Stimulated activated CD8-positive, alpha-beta memory T cell treated with anti-CD3 and anti-CD28 coated beads, Interleukin-4, amount 100 ng/mL, for 48 hours (primary cell): Measurements from ENCODE around the gene CFAP299.
"Not testable (repeated sequence)": the region's sequence is repeated elsewhere in the genome, so short reads cannot be mapped to it uniquely, and the experiment has no call there.

Source experiments
- DNase-seq: peaks from one replicate; pipeline ENCODE4 v3.0.0-alpha.2; 2020

The CFAP299 gene

DNA sequence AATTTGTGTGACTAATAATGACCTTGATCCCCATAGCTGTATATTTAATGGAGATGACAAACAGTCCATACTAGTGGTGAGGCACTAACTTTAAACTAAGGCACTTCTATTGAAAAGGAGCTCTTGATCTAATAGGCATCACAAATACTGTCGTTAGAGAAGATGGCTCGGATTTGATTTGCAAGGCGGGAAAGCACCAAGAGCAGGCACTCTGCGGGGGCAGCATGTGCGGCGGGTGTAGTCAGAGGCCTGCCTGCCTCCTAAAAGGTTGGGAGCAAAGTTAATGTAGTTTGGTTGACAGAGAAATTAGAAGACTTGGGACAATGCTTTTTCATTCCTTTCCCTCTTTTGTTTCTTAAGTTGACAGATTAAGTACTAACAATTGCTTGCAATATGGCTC is 278.8 kb downstream of the CFAP299 start:
- no peak for DNase-seq

DNA sequence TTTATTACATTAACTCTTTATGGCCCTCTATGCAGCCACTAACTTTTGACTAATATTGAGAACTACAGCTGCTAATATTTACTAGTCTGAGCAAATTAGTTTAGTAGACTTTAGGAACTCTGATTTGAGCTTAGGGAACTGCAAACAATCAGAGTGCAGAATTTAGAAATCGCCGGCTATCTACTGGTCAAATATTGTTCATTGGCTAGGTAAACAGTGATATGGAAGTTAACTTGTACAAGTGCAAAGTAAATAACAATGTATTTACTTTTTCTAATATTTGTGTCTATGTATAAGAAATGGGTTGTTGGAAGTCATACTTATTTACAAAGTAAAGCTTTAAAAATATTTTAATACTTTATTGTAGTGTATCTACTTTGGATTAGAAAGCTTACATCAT is 279.6 kb downstream of the CFAP299 start:
- DNase-seq = no peak

DNA sequence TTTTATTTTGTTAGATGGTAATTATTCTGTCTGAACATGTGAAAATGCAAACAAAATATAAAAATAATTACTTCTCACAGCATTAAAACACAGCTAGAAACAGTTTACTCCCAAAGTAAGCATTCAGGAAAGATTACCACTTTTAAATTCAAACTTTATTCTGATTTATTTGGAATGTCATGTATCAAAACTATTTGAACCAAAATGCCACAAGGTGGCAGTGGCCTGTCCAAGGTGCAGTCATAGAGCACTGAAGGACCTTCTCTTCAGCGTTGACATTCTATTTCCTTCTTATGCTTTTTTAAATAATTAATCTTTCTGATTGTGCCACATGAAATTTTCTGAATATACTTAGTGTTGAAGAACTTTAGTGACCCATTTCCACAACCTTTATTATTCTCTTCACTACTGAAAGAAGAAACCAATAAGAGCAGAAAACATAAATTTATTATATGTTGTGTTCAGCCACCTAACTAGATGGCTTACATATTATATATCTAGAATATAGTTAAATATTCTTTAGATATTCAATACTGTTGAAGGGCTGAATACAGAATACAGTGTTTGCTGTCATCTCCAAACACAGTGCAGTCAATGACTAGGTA is 283.6 kb downstream of the CFAP299 start:
- DNase-seq = no peak

DNA sequence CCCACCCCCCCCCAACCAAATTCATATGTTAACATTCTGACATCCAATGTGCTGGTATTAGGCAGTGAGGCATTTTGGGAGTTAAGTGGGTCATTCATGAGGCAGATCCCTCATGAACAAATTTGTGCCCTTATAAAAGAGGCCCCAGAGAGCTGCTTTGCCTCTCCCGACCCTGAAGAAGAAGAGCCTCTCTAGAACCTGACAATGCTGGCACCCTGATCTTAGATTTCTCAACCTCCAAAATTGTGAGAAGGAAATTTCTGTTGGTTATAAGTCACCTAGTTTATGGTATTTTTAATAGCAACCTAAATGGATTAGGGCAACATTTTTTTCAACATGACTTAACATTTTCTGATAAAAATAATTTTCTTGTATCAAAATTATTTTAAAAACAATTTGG is 296.3 kb downstream of the CFAP299 start:
- no peak for DNase-seq

DNA sequence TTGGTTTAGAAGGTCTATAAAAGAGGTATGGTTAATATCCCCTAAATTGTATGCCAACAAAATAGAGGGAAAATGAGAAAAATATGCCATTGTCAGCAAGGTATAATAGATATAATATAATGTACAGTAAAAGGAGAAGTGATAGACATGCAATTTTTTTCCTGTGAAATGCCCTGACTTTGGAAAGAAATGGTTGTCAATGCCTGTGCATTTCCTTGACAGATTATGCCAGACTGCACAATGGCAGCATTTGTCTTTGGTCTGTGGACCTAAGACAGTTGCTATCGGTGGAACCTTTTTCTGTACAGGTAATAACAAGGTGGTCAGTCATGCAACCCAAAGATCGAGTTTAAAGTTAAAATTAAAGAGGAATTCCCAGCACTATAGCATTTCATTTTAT is 301.7 kb downstream of the CFAP299 start:
- no peak for DNase-seq

DNA sequence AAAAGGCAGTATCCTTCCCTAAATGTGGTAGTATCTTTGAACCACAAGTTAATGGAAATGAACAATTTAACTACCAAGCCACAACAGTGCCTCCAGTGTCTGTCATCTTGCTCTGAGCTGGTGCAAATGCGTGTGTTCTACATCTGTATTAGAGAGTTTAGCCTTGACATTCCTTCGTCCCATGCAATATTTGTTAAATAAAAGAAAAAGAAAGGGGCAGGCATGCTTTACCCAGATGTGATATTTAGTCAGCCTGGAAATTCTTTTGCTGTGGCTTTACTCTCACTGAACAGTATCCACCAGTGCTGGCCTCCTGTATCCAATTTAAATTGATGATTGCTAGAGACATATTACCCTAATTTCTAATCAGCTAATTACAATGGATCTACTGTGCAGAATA is 310.5 kb downstream of the CFAP299 start:
- no peak for DNase-seq

DNA sequence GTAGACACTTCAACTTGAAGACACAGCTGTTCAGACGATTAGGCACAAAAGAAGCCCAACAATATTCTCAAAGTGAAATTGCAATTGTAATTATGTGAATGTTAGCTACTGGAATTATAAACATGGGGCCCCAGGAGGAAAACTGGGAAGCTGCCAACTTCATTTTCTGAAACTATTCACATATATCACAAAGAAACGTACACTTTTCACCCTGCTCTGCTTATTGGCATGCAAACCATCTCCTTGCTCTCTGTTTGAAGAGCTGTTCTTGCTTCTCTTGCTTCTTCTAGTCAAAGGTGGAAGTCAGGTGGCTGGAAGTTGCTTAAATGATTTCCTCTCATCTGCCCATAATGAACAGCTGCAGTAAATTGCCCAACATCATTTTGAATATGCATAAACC is 320.1 kb downstream of the CFAP299 start:
- no peak for DNase-seq

DNA sequence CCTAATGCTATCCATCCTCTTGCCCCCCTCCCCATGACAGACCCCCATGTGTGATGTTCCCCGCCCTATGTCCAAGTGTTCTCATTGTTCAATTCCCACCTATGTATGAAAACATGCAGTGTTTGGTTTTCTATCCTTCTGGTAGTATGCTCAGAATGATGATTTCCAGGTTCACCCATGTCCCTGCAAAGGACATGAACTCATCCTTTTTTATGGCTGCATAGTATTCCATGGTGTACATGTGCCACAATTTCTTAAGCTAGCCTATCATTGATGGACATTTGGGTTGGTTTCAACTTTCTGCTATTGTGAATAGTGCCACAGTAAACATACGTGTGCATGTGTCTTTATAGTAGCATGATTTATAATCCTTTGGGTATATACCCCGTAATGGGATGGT is 334.6 kb downstream of the CFAP299 start:
- DNase-seq = not testable (repeated sequence)

DNA sequence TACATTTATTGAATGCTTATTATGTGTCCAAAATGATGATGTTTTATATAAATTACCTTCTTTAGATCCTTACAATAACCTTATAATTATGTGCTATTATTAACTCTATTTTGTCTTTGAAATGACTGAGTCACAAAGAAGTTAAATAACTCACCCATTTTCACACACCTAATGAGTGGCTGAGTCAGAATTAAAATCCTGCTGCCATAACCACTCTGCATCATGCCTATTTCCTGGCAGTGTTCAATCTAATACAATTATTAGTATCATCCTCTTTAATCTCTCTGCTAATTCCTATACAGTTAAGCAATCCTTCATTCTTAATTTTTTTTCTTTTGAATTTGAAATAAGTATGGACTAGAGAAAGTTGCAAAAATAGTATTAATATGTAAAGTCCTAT is 342.9 kb downstream of the CFAP299 start:
- no peak for DNase-seq

DNA sequence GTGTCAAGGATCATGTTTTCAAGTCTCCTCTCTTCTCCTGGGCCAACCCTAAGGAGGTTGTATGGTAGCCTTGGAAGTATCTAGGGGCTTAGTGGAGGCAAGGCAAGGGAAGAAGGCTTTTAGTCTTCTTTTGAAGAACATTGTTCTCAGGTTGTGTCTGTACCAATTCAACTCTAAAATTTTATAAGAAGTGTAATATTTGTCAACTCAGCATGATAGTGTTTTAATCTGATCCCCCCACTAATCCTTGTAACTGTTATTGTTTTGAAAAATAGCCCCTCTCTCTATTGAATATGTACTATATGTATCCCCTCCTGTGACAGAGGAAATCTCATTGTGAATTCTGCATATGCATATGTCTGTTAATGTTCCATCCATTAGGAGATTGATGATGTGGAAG is 345.4 kb downstream of the CFAP299 start:
- no peak for DNase-seq

DNA sequence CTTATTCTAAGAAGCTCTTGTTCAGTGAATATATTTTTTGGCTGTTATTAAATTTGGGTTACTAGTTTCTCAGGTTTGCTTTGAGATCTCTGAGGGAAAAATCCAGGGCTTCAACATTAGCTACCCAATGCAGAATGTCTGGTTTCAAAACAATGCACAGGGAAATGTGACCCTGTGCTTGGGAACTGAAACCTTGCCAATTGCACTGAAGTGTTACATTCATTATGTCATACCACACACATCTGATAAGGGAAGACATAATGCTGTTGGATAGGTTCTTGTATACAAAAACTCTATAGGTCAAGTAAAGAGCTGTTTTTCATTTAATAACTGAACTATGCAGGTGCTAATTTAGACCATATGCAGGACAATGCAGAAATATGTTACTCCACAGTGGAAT is 349.7 kb downstream of the CFAP299 start:
- no peak for DNase-seq

DNA sequence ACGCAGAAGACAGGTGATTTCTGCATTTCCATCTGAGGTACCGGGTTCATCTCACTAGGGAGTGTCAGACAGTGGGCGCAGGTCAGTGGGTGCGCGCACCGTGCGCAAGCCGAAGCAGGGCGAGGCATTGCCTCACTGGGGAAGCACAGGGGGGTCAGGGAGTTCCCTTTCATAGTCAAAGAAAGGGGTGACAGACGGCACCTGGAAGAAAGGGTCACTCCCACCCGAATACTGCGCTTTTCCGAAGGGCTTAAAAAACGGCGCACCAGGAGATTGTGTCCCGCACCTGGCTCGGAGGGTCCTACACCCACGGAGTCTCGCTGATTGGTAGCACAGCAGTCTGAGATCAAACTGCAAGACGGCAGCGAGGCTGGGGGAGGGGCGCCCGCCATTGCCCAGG is 352.2 kb downstream of the CFAP299 start:
- DNase-seq = not testable (repeated sequence)

DNA sequence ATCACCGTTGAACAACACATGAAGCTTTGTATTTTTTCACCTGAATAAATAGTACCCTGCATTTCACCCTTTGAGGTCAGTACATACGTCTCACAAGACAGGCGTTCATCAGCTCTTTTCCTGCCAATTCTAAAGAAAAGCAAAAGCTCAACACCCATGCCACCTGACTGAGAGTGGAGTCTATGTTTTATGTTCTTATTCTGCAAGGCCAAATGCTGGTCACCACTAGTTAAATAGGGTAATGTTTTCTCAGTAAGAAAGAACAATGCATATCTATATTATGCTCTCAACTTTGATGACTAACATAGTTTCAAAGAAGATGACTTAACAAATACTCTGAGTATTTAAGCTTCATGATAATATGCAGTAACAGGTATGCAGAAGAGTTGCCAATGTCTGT is 358.6 kb downstream of the CFAP299 start:
- no peak for DNase-seq

DNA sequence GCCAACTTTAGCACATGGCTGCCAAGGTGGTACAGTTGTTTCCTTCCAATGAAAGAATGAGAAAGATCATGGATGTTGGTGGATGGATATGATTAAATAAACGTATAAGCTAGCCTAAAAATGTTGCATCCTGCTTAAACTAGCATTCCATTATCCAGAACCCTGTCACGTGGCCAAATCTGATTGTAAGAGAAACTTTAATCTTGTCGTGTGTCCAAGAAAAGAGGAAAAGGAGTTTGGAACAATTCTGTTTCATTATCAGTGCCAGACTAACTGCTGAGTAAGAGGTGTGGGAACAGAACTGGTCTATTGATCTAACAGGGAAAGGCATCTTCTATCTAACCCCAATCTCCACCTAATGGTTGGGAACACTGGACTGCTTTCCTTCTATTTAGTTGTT is 369.8 kb downstream of the CFAP299 start:
- DNase-seq = no peak

DNA sequence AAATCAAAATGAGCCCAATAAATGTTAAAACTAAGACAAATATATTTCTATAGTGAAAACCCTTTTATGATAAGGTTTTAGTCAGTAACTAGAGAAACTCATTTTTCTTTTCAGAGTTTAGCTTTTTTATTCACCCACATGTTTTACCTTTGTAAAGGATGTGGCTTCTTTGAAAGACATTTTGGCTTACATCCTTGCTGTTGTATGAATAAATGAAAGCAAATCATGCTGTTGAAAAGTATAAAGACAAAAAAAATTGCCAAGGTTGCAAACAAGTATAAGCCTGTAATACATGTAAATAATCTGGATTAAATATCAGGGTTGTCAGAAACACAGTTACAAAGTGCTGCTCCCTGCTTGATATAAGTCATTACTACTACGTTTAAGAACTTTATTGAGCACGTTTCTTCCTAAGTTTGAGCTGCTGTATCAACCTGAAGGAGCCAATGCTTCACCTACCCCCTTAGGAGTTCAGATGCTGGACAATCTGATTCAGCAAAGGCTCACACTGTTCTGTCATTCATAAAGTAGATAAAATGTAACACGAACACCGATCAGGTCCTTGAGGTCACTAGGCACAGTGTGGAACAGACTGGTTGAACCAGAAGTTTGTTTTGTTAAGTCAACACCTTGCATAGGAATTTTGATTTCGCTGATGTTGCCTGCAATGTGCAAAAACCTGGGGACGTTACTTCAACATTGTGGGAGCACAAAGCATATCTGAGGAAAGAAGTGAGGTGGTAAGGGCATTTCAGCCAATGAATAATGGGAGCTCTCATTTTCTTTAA is 373.7 kb downstream of the CFAP299 start:
- no peak for DNase-seq

DNA sequence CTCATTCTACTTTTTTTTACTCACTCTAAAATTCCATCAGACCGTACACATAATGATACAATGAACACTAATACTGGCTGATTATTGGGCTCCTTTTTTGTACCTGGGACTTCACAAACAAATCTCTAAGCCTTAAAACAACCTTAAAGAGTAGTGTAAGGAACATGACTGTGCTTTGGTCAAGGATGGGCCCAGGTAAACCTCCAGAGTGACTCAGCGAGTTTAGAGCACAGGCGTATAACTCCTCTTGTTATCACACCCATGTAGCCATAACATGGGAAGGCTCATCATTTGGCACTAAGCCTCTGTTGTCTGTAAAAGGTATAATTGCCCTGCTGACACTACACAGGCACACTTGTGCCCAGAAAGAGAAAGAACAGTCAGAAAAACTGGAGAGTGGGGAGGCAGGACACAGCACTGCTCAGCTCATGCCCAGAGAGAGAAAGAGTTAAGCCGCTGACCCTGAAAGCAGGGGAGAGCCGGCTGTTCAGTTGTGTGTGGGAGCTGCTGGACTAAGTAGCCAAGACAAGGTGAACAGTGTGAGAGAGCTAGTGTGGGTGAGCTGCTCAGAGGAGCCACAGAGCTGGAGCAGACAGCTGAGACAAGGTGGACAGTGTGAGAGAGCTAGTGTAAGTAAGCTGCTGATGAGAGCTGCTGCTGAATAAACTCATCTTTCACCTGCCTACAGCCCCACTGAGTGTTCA is 375.4 kb downstream of the CFAP299 start:
- no peak for DNase-seq

DNA sequence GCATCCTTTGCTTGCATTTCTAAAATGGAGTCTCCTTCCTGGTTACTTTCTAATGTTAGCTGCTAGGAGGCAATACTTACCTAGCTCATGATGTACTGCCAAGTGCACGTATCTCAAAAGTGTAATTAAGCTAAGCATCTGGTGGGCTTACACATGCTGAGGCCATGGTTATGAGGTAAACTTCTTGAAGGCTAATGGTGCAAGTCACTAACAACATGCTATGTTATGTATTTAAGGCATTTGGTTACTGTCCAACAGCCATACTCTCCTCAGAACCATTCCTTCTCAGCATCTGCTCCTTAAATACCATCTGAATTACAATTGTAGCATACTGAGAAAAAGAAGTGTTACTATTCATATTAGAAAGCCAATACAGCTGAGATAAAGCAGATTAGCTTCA is 376.4 kb downstream of the CFAP299 start:
- no peak for DNase-seq

DNA sequence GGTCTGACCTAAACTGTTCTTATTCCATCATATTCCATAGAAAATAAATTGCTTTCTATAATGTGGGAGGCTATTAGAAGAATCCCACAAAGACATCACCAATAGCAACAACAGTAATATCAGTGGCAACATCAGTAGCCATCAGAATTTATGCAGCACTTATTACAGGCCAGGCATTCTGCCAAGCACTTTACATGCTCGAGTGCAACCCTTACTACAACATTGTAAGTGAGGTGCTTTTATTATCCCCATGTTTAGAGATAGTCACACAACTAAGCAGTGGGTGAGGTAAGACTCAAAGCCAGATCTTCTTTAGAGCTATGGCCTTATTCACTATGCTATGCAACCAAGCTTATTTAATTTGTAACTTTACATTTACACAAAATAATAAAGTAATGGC is 377.9 kb downstream of the CFAP299 start:
- DNase-seq = no peak

DNA sequence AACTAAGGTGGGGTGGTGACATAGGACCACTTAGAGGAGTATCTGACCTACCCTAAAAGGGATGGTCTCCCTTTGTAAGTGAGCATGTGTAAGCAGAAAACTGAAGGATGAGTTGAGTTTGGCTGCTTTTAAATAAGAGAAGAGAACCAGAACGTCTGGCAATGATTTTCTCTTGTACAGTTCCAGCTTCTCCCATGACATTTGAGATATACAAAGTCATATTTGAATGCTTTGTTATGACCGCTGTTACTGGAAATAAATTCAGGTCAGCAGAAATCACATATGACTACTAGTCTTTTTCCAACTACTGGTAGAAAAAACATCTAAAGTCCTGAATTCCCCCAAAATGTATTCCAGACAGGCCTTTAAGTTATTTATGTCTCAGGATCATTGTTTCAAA is 381.7 kb downstream of the CFAP299 start:
- no peak for DNase-seq

DNA sequence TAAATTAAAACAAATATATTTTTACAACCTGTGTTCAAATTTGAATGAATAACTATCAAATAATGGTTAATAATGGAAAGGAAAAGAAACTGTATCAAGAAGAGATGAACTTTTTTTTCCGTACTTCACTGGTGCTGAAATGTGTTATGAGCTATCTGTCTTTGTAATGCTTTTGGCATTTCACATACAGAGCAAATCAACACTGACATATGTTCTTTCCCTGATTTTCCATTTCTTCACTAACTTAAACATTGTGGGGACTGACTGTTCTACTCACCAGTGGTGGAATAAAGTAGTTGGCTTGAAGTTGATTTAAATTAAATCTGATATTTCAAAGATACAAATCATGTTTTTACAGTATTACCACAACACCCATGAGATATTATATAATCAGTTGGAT is 390.9 kb downstream of the CFAP299 start:
- DNase-seq = no peak

DNA sequence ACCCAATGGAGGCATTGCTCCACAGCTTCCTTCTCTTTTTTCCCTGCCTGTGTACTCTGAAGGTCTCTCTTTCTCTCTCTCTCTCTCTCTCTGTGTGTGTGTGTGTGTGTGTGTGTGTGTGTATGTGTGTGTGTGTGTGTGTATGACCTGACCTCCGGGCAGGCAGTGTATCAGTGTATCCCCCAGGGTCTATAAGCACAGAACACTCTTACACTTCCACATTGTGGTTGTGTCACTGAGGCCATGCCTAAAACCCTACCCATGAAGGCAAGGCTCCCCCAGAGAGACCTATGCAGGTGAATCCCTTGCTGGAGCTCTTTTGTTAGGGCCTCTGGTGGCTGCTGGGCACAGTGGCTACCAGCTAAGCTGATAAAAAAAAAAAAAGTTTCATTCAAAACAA is 394.6 kb downstream of the CFAP299 start:
- no peak for DNase-seq

DNA sequence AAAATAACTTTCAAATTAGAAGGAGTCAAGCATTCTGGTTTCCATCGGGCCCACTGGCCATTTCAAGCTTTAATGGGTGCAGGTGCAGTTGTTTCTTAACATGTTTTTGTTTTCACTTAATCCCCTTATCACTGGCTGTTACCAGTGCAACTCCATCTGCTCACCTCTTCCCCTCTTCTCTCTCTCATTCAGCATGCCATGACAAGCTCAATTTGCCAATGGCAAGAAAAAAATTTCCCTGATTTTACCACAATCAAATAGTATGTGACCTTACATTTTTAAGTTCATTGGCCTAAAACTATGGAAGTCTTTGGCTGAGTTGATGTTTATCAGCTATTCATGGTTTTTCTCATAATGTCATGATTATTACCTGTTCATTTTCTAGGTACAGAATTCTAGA is 395.9 kb downstream of the CFAP299 start:
- DNase-seq = no peak

DNA sequence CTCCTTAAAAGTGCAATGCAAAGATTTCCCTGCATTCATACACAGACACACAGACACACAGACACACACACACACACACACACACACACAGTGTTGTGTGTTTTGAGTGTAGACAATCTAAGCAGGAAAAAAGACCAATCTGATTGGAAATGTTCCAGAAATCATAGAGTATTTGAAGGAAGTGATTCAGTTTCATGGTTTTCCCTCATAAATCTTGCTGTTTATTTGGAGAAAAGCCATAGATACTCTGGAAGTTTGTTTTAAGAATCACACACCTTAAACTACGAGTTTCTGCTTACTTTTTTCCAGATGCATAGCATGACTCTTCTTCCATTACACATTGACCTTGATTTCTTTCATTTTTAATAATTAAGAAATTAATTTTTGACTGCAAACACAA is 396.5 kb downstream of the CFAP299 start:
- no peak for DNase-seq

DNA sequence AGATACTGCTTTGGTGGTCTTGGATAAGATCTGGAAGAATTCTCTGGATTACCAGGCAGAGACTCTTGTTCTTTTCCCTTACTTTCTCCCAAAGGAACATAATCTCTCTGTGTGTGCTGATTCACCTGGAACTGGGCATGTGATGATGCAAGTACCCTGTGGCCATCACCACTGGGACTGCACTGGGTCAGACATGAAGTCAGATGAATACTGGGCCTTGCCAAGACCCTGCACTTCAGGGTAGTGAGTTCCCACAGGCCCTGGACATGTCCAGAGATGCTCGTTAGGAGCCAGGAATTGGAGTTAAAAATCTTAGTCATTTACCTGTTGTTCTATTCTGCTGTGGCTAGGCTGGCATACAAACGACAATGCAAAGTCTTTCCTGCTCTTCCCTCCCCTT is 404.8 kb downstream of the CFAP299 start:
- no peak for DNase-seq
